WTC11 (cell line): ENCODE data around the gene CLDN9. TPM values are rescaled to one million over a fixed set of nuclear protein-coding genes. Genes with fewer than 3 reads are reported as not detected.

ENCODE experiments used
- AFF4 ChIP-seq: sonication (generic); formaldehyde crosslinking; IDR thresholded peaks from 2 replicates; pipeline ENCODE4 v1.8.1; 2023; ENCODE audit warnings: mild to moderate bottlenecking, missing genetic modification reagents, borderline replicate concordance
- ATF1 ChIP-seq: sonication (generic); formaldehyde crosslinking; IDR thresholded peaks from 2 replicates; pipeline ENCODE4 v1.8.1; 2023; ENCODE audit warnings: mild to moderate bottlenecking, moderate library complexity, missing genetic modification reagents
- GABPB1 ChIP-seq: sonication (generic); formaldehyde crosslinking; IDR thresholded peaks from 2 replicates; pipeline ENCODE4 v1.8.1; 2023; ENCODE audit warnings: mild to moderate bottlenecking, missing genetic modification reagents
- NR2C2 ChIP-seq: sonication (generic); formaldehyde crosslinking; IDR thresholded peaks from 2 replicates; pipeline ENCODE4 v1.8.0; 2022; ENCODE audit warnings: mild to moderate bottlenecking, missing genetic modification reagents
- PRDM15 ChIP-seq: sonication (generic); formaldehyde crosslinking; IDR thresholded peaks from 2 replicates; pipeline ENCODE4 v1.8.0; 2022; ENCODE audit warnings: missing genetic modification reagents
- STAT6 ChIP-seq: sonication (generic); formaldehyde crosslinking; conservative IDR thresholded peaks from 2 replicates; pipeline ENCODE4 v1.8.1; 2023; ENCODE audit warnings: mild to moderate bottlenecking, low read depth, missing genetic modification reagents, moderate library complexity
- ZBTB21 ChIP-seq: sonication (generic); formaldehyde crosslinking; IDR thresholded peaks from 2 replicates; pipeline ENCODE4 v1.8.1; 2023; ENCODE audit warnings: mild to moderate bottlenecking, missing genetic modification reagents, borderline replicate concordance
- ZNF281 ChIP-seq: sonication (generic); formaldehyde crosslinking; IDR thresholded peaks from 2 replicates; pipeline ENCODE4 v1.8.0; 2023; ENCODE audit warnings: mild to moderate bottlenecking, missing genetic modification reagents
- ZNF317 ChIP-seq: sonication (generic); formaldehyde crosslinking; IDR thresholded peaks from 2 replicates; pipeline ENCODE4 v1.8.1; 2023; ENCODE audit warnings: low read depth, mild to moderate bottlenecking, moderate library complexity, missing genetic modification reagents, borderline replicate concordance
- total RNA-seq: library from RNA; stranded (reverse); gene quantifications from 3 replicates; pipeline ENCODE4 v1.2.3, GENCODE V29; 2021
- TF ChIP-seq, protein P1 (sequence below): sonication (generic); formaldehyde crosslinking; IDR thresholded peaks from 2 replicates; pipeline ENCODE4 v1.8.1; 2023; ENCODE audit warnings: mild to moderate bottlenecking, missing genetic modification reagents, moderate library complexity
- TF ChIP-seq, protein P2 (sequence below): sonication (generic); formaldehyde crosslinking; IDR thresholded peaks from 2 replicates; pipeline ENCODE4 v1.8.1; 2022; ENCODE audit warnings: low read depth, mild to moderate bottlenecking, moderate library complexity, missing genetic modification reagents, borderline replicate concordance
- TF ChIP-seq, protein P3 (sequence below): sonication (generic); formaldehyde crosslinking; IDR thresholded peaks from 2 replicates; pipeline ENCODE4 v1.8.0; 2023; ENCODE audit warnings: missing genetic modification reagents, mild to moderate bottlenecking, borderline replicate concordance
- TF ChIP-seq, protein P4 (sequence below): sonication (generic); formaldehyde crosslinking; IDR thresholded peaks from 2 replicates; pipeline ENCODE4 v1.8.1; 2023; ENCODE audit warnings: mild to moderate bottlenecking, missing genetic modification reagents

CLDN9 gene
- total RNA-seq, 1 experiment from 2014 or later = 0.92 TPM

- TF ChIP-seq AFF4 (CRISPR knock-in tag) = no peak
- no peak for TF ChIP-seq PRDM15 (CRISPR knock-in tag)
- TF ChIP-seq, protein P1, sequence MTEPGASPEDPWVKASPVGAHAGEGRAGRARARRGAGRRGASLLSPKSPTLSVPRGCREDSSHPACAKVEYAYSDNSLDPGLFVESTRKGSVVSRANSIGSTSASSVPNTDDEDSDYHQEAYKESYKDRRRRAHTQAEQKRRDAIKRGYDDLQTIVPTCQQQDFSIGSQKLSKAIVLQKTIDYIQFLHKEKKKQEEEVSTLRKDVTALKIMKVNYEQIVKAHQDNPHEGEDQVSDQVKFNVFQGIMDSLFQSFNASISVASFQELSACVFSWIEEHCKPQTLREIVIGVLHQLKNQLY (CRISPR knock-in tag) = no peak
- TF ChIP-seq ZNF281 (CRISPR knock-in tag) = no peak
- no peak for TF ChIP-seq STAT6
- TF ChIP-seq, protein P2, sequence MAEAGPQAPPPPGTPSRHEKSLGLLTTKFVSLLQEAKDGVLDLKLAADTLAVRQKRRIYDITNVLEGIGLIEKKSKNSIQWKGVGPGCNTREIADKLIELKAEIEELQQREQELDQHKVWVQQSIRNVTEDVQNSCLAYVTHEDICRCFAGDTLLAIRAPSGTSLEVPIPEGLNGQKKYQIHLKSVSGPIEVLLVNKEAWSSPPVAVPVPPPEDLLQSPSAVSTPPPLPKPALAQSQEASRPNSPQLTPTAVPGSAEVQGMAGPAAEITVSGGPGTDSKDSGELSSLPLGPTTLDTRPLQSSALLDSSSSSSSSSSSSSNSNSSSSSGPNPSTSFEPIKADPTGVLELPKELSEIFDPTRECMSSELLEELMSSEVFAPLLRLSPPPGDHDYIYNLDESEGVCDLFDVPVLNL (CRISPR knock-in tag) = no peak
- TF ChIP-seq ATF1 (CRISPR knock-in tag) = no peak
- TF ChIP-seq NR2C2 (CRISPR knock-in tag) = no peak
- TF ChIP-seq ZBTB21 (CRISPR knock-in tag) = no peak
- TF ChIP-seq, protein P3, sequence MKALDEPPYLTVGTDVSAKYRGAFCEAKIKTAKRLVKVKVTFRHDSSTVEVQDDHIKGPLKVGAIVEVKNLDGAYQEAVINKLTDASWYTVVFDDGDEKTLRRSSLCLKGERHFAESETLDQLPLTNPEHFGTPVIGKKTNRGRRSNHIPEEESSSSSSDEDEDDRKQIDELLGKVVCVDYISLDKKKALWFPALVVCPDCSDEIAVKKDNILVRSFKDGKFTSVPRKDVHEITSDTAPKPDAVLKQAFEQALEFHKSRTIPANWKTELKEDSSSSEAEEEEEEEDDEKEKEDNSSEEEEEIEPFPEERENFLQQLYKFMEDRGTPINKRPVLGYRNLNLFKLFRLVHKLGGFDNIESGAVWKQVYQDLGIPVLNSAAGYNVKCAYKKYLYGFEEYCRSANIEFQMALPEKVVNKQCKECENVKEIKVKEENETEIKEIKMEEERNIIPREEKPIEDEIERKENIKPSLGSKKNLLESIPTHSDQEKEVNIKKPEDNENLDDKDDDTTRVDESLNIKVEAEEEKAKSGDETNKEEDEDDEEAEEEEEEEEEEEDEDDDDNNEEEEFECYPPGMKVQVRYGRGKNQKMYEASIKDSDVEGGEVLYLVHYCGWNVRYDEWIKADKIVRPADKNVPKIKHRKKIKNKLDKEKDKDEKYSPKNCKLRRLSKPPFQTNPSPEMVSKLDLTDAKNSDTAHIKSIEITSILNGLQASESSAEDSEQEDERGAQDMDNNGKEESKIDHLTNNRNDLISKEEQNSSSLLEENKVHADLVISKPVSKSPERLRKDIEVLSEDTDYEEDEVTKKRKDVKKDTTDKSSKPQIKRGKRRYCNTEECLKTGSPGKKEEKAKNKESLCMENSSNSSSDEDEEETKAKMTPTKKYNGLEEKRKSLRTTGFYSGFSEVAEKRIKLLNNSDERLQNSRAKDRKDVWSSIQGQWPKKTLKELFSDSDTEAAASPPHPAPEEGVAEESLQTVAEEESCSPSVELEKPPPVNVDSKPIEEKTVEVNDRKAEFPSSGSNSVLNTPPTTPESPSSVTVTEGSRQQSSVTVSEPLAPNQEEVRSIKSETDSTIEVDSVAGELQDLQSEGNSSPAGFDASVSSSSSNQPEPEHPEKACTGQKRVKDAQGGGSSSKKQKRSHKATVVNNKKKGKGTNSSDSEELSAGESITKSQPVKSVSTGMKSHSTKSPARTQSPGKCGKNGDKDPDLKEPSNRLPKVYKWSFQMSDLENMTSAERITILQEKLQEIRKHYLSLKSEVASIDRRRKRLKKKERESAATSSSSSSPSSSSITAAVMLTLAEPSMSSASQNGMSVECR (CRISPR knock-in tag) = 0 out of 2 replicates have a peak, but pooled peaks have one; percentile 23
- TF ChIP-seq GABPB1 (CRISPR knock-in tag) = no peak
- no peak for TF ChIP-seq ZNF317 (CRISPR knock-in tag)
- TF ChIP-seq, protein P4, sequence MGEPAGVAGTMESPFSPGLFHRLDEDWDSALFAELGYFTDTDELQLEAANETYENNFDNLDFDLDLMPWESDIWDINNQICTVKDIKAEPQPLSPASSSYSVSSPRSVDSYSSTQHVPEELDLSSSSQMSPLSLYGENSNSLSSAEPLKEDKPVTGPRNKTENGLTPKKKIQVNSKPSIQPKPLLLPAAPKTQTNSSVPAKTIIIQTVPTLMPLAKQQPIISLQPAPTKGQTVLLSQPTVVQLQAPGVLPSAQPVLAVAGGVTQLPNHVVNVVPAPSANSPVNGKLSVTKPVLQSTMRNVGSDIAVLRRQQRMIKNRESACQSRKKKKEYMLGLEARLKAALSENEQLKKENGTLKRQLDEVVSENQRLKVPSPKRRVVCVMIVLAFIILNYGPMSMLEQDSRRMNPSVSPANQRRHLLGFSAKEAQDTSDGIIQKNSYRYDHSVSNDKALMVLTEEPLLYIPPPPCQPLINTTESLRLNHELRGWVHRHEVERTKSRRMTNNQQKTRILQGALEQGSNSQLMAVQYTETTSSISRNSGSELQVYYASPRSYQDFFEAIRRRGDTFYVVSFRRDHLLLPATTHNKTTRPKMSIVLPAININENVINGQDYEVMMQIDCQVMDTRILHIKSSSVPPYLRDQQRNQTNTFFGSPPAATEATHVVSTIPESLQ (CRISPR knock-in tag) = no peak
These were observed 1.4 kb downstream of the CLDN9 start (continued) for GRCh38 chr16:3013998-3014690.
